Hematopoietic multipotent progenitor cell (in vitro differentiated cells): ENCODE results near the gene EFCAB6. TPM values are rescaled to one million over a fixed set of nuclear protein-coding genes. Genes with fewer than 3 reads are reported as not detected.

Experiments used
- DNase-seq, 3 donors: peaks; one replicate each; pipeline ENCODE4 v3.0.0-alpha.2; 2011 to 2015; ENCODE audit warnings: low read depth in 2 of 3, low spot score in 2 of 3
- total RNA-seq: library from RNA; depleted of rRNA; stranded (reverse); fragments of >200 nt; gene quantifications from one replicate; pipeline ENCODE4 v1.2.3, GENCODE V29; 2012

Gene EFCAB6
- total RNA-seq, 1 donor = 0.54 TPM

GRCh38 chr22:43555561-43556515, 256.3 kb downstream of the EFCAB6 start:
- DNase-seq = no peak

DNA sequence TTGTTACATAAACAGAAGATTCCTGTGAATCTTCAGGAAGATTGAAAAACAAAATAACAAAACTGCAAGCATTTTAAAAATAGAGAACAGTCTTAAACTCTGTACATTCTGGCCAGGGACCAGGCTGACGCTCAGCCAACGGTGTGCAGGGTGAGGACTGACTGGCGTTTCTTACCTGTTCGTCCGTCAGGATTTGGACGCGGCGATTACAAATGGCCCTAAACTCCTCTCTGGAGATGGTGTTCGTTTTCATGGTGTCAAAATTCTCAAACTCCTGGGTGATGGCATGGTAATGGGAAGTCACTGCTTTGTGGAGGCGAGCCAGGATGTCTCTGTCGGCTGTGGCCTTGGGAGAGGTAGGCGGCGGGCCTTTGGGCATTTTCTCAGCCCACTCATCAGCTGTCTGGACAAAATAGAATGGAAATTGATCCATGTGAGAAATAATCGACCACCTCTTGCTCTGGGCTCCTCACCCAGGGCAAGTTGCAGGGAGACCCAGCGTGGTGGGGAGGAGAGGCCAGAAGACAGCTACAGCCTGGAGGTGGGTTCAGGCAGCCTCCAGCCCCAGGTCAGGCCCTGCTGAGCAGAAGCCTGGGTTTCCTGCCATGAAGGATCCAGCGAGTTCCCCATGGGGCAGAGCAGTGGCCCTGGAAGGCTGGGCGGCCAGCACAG, 257.3 kb downstream of the EFCAB6 start:
- no peak for DNase-seq

GRCh38 chr22:43554259-43554636, 257.9 kb downstream of the EFCAB6 start:
- no peak for DNase-seq

DNA sequence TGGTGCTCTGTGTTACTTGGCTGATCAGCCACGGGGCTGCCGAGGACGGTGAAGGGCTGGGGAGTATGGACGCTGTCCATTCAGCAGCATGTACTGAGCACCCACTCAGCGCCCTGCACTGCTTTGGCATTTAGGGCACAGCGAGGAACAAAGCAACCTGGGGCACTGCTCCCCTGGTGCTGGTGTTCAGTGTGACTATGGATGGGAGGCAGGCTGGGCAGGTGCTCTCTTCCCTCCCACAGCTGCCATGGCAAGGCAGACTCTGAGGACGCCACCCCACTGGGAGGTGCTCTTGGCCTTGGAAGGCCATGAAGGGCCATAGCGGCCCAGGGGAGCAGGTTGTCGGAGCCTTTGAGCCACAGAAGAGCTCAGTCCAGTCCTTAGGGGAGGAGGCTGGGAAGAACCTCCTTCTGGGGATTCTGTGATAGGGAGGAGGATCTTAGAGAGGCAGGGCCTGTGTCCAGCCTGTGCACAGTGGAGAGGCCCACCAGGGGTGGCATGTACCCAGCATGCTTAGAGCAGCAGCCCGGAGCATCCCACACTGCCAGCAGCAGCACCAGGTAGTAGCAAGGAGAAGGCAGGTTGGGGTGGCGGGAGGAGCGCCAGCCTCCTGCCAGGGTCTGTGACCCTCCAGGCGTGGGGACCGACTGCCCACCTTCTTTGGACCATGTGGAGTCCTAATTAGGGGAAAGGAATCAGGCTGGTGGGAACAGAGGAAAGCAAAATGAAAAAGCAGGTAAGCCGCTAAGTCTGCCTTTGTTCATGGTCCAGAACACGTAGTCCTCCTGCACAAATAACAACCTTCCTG, 258.4 kb downstream of the EFCAB6 start:
- DNase-seq = no peak

GRCh38 chr22:43550672-43551071, 261.4 kb downstream of the EFCAB6 start:
- no peak for DNase-seq

- DNase-seq = no peak
These were observed 262.0 kb downstream of the EFCAB6 start for GRCh38 chr22:43550024-43550620.

DNA sequence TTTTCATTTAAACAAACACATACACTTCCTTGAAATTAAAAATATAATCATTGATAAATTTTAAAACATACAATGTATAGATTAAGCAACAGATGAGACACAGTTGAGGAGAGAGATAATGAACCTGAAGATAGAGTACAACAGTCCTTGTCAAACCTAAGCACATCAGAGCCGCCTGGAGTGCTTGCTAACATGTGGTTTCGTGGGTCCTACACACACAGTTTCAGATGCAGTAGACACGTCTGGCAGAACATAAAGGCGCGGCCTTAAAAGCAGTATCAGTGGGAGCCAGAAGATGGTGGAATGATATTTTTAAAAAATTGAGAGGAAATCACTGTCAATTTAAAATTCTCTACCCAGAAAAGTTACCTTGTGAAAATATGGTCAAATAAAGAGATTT, 265.9 kb downstream of the EFCAB6 start:
- DNase-seq = no peak

GRCh38 chr22:43544289-43544673, 267.8 kb downstream of the EFCAB6 start:
- no peak for DNase-seq

GRCh38 chr22:43543522-43544288, 268.4 kb downstream of the EFCAB6 start:
- DNase-seq = no peak

DNA sequence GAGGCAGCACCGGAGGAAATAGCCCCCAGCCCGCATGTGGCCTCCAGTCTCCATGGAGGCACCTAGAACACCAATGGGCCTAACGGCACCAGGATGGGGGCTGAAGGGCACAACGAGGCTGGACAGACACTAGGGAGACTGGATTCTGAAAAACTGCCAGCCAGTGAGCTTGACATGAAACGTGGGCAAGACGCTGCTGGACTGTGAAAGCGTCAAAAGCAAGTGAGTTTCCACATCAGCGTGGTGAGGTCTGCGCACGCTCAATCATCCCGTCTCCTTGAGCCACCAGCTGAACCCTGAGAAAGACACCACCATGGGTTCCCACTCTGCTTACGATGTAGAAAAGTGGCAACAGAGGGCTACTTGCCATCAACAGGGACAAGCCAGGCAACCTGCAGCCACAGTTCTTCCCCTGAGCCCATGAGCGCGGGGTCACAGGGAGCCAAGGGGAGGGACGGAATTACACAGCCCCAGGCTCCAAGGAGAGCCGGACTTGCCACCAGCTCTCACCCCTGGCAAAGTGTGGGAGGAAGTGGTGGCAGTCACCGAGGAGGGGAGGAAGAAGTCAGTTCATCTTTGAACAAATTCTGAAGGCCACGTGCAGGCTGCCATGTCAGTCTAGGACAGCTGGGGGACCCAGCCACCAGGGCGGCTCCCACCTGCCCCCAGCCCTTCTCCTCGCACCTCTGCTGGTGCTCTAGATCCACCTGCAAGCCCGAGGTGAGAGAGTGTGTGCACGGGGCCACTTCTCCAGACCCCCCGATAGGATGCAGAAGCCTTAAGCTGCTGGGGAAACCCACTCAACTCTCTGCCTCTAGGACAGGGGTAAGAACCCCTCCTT, 269.2 kb downstream of the EFCAB6 start:
- no peak for DNase-seq

DNA sequence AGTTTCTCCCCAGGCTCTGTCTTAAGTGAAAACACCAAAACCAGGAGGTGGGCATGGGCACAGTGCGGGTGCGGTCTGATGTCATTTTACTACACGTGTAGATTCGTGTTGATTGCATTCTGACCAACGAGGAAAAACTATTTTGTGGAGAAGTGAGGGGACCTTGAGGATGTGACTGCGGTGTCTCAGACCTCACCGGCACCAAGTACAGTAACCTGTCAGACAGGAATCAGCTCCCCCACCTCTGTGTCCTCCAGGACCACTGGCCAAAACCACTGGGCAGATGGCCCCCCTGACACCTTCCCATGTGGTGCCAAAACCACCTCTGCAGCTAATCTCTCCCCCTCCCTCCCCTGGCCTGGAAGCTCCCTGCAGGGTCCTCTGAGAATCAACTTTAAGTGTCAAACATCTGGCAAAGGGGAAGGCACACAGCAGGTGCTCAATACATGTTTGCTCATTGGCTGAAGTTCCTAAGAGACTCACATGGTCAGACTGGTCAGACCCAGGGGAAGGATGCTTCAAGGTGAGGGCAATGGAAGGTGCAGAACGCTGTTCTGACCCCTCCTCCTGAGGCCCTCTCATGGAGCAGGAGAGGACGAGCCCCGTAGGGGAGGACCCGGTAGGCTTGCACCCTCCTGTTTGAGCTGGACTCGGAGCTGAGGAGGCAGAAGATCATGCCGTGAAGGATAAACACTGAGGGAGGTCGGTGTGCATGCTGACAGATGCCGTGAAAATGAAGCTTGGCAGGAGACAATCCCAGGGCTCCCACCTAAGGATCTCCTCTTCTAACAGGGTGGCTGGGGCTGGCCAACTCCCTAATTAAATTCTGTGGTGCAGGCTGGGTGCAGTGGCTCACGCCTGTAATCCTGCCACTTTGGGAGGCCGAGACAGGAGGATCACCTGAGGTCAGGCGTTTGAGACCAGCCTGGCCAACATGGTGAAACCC, 270.4 kb downstream of the EFCAB6 start:
- DNase-seq = no peak

- no peak for DNase-seq
These were observed 271.1 kb downstream of the EFCAB6 start for GRCh38 chr22:43541022-43541421.

DNA sequence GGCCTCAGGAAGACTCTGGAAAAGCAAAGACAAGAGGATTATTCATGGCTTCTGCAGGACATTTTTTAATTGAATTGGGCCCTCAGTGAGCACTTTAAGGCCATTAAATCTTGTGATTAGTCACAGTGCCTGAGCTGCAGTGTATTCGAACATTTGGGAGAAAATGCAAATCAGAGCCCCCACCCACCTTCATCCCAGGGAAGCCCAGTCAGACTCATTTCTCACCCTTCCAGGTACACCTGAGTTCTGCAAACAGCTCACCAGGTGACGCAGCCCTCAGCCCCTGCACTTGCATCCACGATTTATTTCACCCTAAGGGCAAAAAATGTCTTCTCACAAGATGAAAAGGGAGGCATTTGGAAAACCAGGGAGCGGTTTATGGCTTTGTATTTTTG, 271.6 kb downstream of the EFCAB6 start:
- DNase-seq = no peak

- no peak for DNase-seq
These were observed 272.3 kb downstream of the EFCAB6 start for GRCh38 chr22:43539572-43540528.

DNA sequence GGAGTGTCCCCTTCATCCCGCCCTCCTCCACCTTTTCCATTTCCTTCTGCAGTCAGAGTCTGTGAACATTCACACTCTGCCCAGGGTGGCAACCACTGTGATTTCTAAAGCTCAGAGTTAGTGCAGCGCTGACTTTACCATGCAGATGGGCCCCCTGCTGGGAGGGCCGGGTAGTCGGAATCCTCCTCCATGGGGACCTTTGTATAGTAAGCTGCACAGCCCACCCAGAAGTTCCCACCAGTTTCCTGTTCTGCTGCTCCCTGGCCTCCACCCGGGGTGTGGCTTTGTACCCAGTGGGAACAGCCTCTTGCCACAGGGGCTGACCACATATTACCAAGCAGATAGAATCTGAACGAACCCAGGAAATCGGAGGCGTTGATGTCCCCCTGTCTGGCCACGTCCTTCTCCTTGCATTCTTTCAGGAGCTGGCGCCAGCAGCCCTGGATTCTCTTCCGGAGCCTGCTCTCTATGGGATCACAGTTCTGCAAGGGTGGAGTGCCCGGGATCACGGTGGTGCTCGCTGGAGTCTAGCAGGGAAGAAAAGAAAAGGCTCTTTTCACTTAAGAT, 275.0 kb downstream of the EFCAB6 start:
- no peak for DNase-seq

DNA sequence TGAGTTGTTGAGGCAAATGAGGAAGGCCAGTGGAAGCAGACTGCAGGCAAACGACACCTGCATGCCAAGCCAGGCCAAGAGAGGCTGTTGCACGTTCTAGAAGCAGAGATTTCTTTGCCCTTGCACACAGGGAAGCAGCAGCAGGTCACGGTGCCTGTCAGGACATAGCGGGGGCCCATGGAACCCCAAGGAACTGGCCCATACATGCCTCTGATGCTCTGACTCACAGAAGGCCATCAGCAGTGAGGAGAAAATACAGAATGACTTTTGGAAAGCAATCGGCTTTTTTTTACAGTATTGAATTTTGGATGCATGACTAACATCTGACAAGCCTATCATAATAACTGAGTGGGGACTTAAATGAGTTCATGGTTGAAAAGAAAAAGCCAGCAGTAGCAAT, 276.4 kb downstream of the EFCAB6 start:
- no peak for DNase-seq

GRCh38 chr22:43535336-43535735, 276.8 kb downstream of the EFCAB6 start:
- no peak for DNase-seq
